Mucosa of descending colon (tissue), 3 donors: ENCODE results near the gene AGK. TPM values are rescaled to one million over a fixed set of nuclear protein-coding genes. Genes with fewer than 3 reads are reported as not detected.

Source experiments
- ATAC-seq: fragments of 200-7000 bp; cut with Tn5 transposase; one replicate; pipeline ENCODE4 v1.9.1; 2020; ENCODE audit warnings: mild to moderate bottlenecking, moderate library complexity
- DNase-seq, 3 donors: peaks; one replicate each; pipeline ENCODE4 v3.0.0-alpha.2; 2020
- H3K36me3 ChIP-seq: fragments of 200-600 bp; one replicate; pipeline ENCODE4 v1.8.0; 2021; ENCODE audit warnings: low read depth, mild to moderate bottlenecking
- H3K4me1 ChIP-seq: fragments of 200-600 bp; one replicate; pipeline ENCODE4 v1.8.0; 2021; ENCODE audit warnings: low read depth, mild to moderate bottlenecking
- H3K4me3 ChIP-seq: fragments of 200-600 bp; one replicate; pipeline ENCODE4 v1.8.0; 2021; ENCODE audit warnings: mild to moderate bottlenecking
- H3K9me3 ChIP-seq: fragments of 200-600 bp; one replicate; pipeline ENCODE4 v1.8.0; 2021; ENCODE audit warnings: mild to moderate bottlenecking
- CTCF ChIP-seq: fragments of 200-600 bp; IDR thresholded peaks from one replicate; pipeline ENCODE4 v1.8.0; 2022; ENCODE audit warnings: antibody characterized with exemption, mild to moderate bottlenecking
- intact Hi-C, 2 donors: fragments of 100-400 bp; cut with DNase I in 1 of 2; cut with micrococcal nuclease in 1 of 2; formaldehyde crosslinking; loops; one replicate each; pipeline versions ENCODE4 v1.11.0 to v1.11.1; 2022; cut with DNase I, micrococcal nuclease
- total RNA-seq, 3 donors: library from RNA; stranded (reverse); fragmentation: NEBNext Ultra II Directional in 2 of 3; extraction: Animal tissue kit (Norgen Biotek cat#: 25700) in 2 of 3; gene quantifications; one replicate each; pipeline versions ENCODE4 v1.2.1 to v1.2.4, GENCODE V29; 2021 to 2023
- donor health status: DM: no; HTN: no; CAD: no; lungs with moderate emphysema.
- donor health status: DM: no; HTN: no; CAD: no.
- donor health status: DM: no; HTN: yes; CAD: no.

Gene AGK
- total RNA-seq, 3 donors from 2014 or later = 16.7 to 20.7 (median 17.6) TPM

- H3K36me3 ChIP-seq = no peaks in the 10 kb centered on the region
- TF ChIP-seq CTCF = no peak
- intact Hi-C loops = no loop called here
Observed at GRCh38 chr7:141668853-141669252, 117.6 kb downstream of the AGK start.

GRCh38 chr7:141671705-141672496 lies 120.7 kb downstream of the AGK start:
- intact Hi-C loops = no loop called here
- Histone ChIP-seq H3K4me1 (no peaks in the 10 kb centered on the region), H3K4me3 (no peak overlapping the region), H3K36me3 (no peaks in the 10 kb centered on the region), H3K9me3 (no peaks in the 10 kb centered on the region)
- TF ChIP-seq CTCF = no peak
- DNase-seq = no peak
- no peak for ATAC-seq

More at GRCh38 chr7:141668853-141669252, 117.6 kb downstream of the AGK start:
- ATAC-seq (no peak), DNase-seq (no peak)
- Histone ChIP-seq H3K9me3 (no peaks in the 10 kb centered on the region), H3K4me3 (no peak overlapping the region), H3K4me1 (peaks cover 12% of the 10 kb centered on the region)

GRCh38 chr7:141673346-141673745 lies 122.1 kb downstream of the AGK start:
- ATAC-seq (no peak), DNase-seq (no peak)
- no peak for TF ChIP-seq CTCF
- H3K9me3 ChIP-seq = no peaks in the 10 kb centered on the region
- intact Hi-C loops = no loop called here
- H3K4me1 ChIP-seq = no peaks in the 10 kb centered on the region
- no peak overlapping the region for H3K4me3 ChIP-seq
- no peaks in the 10 kb centered on the region for H3K36me3 ChIP-seq

- Histone ChIP-seq H3K9me3 (no peaks in the 10 kb centered on the region), H3K4me3 (no peak overlapping the region), H3K4me1 (no peaks in the 10 kb centered on the region), H3K36me3 (no peaks in the 10 kb centered on the region)
- intact Hi-C loops = no loop called here
- no peak for DNase-seq
- TF ChIP-seq CTCF = no peak
- no peak for ATAC-seq
Observed at GRCh38 chr7:141674171-141674671, 123.0 kb downstream of the AGK start.

- DNase-seq (peak in 1 of 3 donors; percentile 12), ATAC-seq (peak; percentile 32)
- no peak for TF ChIP-seq CTCF
- no peak overlapping the region for H3K4me3 ChIP-seq
- H3K9me3 ChIP-seq = no peaks in the 10 kb centered on the region
- H3K36me3 ChIP-seq = no peaks in the 10 kb centered on the region
- no peaks in the 10 kb centered on the region for H3K4me1 ChIP-seq
- intact Hi-C loops = no loop called here
Observed at GRCh38 chr7:141674702-141675101, 123.5 kb downstream of the AGK start.
